Spleen (tissue), 7 donors: Measurements from ENCODE around the gene PTPRN2.

Source experiments
- POLR2AphosphoS5 ChIP-seq, 3 donors: sonication (generic); formaldehyde crosslinking; IDR thresholded peaks; one replicate each; pipeline ENCODE4 v1.5.1; 2017; ENCODE audit warnings: antibody characterized with exemption in 3 of 3
- TF ChIP-seq, protein P1 (sequence below), 11 experiments: fragments of 200-600 bp in 7 of 11; fragments of 450-650 bp in 4 of 11; sonication (generic) in 4 of 11; IDR thresholded peaks in 8 of 11; conservative IDR thresholded peaks in 3 of 11; 1 replicate in 7 of 11; 2 replicates in 4 of 11; pipeline versions ENCODE4 v1.4.0 to v1.8.0; 2016 to 2021; ENCODE audit warnings: antibody characterized with exemption in 11 of 11, inconsistent platforms in 4 of 11, mild to moderate bottlenecking in 1 of 11
- donor health status: DM: no; HTN: no; CAD: no; lungs with moderate emphysema.
- donor health status: DM: no; HTN: no; CAD: no.
- donor health status: DM: no; HTN: no; CAD: no.

DNA sequence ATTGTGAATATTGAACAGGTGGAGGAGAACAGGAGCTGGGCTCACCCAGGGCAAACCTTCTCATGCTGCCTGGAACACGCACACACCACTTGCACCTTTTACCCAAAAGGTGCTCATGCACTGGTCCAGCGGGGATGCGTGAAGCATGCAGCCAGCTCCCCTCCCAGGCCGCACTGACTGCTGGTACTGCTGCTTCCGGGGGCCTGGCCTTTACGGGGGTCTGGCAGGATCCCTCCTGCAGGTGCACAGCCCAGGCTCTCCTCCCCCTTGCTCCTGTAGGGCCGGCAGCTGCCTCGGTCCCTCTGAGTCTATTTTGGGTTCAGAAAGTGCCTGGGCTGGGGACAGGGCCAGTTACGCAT, 1029.1 kb downstream of the PTPRN2 start:
- TF ChIP-seq POLR2AphosphoS5 (IDR thresholded peaks at IDR 0.05): no peak
- TF ChIP-seq, protein P1, sequence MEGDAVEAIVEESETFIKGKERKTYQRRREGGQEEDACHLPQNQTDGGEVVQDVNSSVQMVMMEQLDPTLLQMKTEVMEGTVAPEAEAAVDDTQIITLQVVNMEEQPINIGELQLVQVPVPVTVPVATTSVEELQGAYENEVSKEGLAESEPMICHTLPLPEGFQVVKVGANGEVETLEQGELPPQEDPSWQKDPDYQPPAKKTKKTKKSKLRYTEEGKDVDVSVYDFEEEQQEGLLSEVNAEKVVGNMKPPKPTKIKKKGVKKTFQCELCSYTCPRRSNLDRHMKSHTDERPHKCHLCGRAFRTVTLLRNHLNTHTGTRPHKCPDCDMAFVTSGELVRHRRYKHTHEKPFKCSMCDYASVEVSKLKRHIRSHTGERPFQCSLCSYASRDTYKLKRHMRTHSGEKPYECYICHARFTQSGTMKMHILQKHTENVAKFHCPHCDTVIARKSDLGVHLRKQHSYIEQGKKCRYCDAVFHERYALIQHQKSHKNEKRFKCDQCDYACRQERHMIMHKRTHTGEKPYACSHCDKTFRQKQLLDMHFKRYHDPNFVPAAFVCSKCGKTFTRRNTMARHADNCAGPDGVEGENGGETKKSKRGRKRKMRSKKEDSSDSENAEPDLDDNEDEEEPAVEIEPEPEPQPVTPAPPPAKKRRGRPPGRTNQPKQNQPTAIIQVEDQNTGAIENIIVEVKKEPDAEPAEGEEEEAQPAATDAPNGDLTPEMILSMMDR (IDR thresholded peaks at IDR 0.05 in 8 of 11, conservative IDR thresholded peaks at IDR 0.05 in 3 of 11): no peak
